ENCODE measurements around the gene LRRC42. TPM values are rescaled to one million over a fixed set of nuclear protein-coding genes. Genes with fewer than 3 reads are reported as not detected.

Gene LRRC42
- total RNA-seq (2014; rRNA removed; shearing (Covaris generic)) (41.8 and 42.0 TPM in 2 replicates), polyA plus RNA-seq (2016; fragmentation: Nextera tagmentation; extraction: Ambion mirVana) (44.6 and 46.9 TPM in 2 replicates)

DNA sequence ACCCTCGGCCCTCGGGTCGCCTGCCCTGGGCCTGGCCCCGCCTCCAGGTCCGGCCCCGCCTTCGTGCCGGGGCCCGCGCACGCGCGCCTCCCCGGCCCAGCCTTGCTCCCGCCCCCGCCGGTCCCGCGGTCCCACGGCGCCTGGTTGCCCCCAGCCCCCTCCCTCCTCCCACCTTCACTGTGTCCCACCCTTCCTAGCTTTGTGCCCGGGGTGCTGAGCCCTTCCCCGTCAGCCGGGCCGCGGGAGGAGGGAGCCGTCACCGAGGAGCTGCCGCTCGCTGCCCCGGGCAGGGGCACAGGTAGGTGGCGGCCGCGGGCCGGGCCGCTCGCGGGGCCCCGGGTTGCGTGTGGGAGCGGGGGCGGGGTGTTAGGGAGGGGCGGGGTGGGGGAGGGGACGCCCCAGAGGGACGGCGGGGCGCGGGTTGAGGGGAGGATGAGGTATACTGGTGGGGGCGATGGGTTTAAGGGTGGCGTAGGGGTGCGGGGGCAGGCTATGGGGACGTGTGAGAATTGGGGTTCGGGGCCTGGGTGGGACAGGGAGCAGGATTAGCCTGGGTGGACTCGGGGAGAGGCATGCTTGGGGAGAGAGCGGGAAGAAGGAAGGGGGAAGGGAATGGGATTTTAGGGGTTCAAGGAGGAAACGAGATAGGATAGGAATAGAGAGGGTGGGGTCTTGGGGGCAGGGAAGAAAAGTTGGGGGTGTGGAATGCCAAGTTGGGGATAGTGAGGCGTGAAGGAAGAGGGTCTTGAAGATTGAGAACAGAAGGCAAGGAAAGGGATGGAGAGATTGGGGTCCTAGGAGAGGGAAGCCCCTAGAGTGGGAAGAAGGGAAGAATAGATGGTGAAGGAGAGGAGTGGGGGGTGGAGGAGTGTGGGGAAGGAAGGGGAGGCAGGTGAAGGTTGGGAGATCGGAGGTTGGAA is at the start of gene LRRC42:
Gene LRRC42 (plus strand): TSS at position 99 of the 920 bp plus-strand sequence. CDS start 5,650 bp downstream, outside the sequence.
- Histone ChIP-seq H3K27me3 (replicated peaks; ENCODE audit: insufficient read depth) (no peaks in the 10 kb centered on the region), H3F3A (ENCODE audit: insufficient read depth) (no peaks in the 10 kb centered on the region), H3K4me2 (ENCODE audit: unreplicated experiment) (peak within 1 kb of the TSS; percentile 92), H3K9me2 (ENCODE audit: insufficient read depth) (peaks cover 6% of the 10 kb centered on the region; the same call in 1 of the 2 replicates), H3K4me1 (ENCODE audit: insufficient read depth) (peaks cover 25% of the 10 kb centered on the region), H3K36me3 (ENCODE audit: low read depth) (no peaks in the 10 kb centered on the region), H3K9ac (peak within 1 kb of the TSS; percentile 95), H2AFZ (peak within 1 kb of the TSS; percentile 98), H4K20me1 (ENCODE audit: insufficient read depth) (no peaks in the 10 kb centered on the region), H3K27ac (peak within 1 kb of the TSS; percentile 86), H3K4me3 (peak within 1 kb of the TSS; percentile 97), H3K79me2 (ENCODE audit: insufficient read depth) (peaks cover 92% of the 10 kb centered on the region), H3K9me3 (ENCODE audit: low read depth) (no peaks in the 10 kb centered on the region)
- DNase-seq, result peak; percentile 94
- 1 to 2% methylated on average over 16 to 55 of the region's 58 CpGs for WGBS, 2 experiments (ENCODE audit: low coverage in 1 of 2, low lambda C conversion rate in 2 of 2, missing lambda C conversion rate in 2 of 2)
- no peak for TF ChIP-seq EZH2 (IDR thresholded peaks at IDR 0.05; ENCODE audit: insufficient read depth, poor library complexity, severe bottlenecking)
- TF ChIP-seq EZH2phosphoT487 (IDR thresholded peaks at IDR 0.05; ENCODE audit: insufficient read depth, low read depth), result no peak
- in situ Hi-C loops (cut with MboI), result no loop called here

- peaks cover 33% of the 10 kb centered on the region for H3F3A ChIP-seq (ENCODE audit: insufficient read depth)
- WGBS, 2 experiments (ENCODE audit: low coverage in 1 of 2, low lambda C conversion rate in 2 of 2, missing lambda C conversion rate in 2 of 2), result 0 to 2% methylated on average over 2 of the region's 2 CpGs
- peak overlapping the region; percentile 82 for H3K27ac ChIP-seq
- no peaks in the 10 kb centered on the region for H4K20me1 ChIP-seq (ENCODE audit: insufficient read depth)
- no peaks in the 10 kb centered on the region for H3K79me2 ChIP-seq (ENCODE audit: insufficient read depth)
- peak overlapping the region; percentile 67 for H2AFZ ChIP-seq
- H3K9me2 ChIP-seq (ENCODE audit: insufficient read depth), result no peaks in the 10 kb centered on the region
- H3K4me2 ChIP-seq (ENCODE audit: unreplicated experiment), result peak overlapping the region; percentile 52
- TF ChIP-seq EZH2phosphoT487 (IDR thresholded peaks at IDR 0.05; ENCODE audit: insufficient read depth, low read depth) (no peak), EZH2 (IDR thresholded peaks at IDR 0.05; ENCODE audit: insufficient read depth, poor library complexity, severe bottlenecking) (no peak)
- no peaks in the 10 kb centered on the region for H3K27me3 ChIP-seq (replicated peaks; ENCODE audit: insufficient read depth)
- peaks cover 24% of the 10 kb centered on the region for H3K4me1 ChIP-seq (ENCODE audit: insufficient read depth)
- 0 out of 2 replicates have a peak overlapping the region, but pooled peaks have one; percentile 5 for H3K4me3 ChIP-seq
- peak overlapping the region; percentile 24 for H3K9ac ChIP-seq
- no peaks in the 10 kb centered on the region for H3K9me3 ChIP-seq (ENCODE audit: low read depth)
- no peaks in the 10 kb centered on the region for H3K36me3 ChIP-seq (ENCODE audit: low read depth)
- in situ Hi-C loops (cut with MboI), result no loop called here
- peak; percentile 91 for DNase-seq
These were observed 49.4 kb upstream of the LRRC42 start for GRCh38 chr1:53896635-53897229.

- in situ Hi-C loops (cut with MboI), result no loop called here
- H3K9me2 ChIP-seq (ENCODE audit: insufficient read depth), result no peaks in the 10 kb centered on the region
- H3K9ac ChIP-seq, result no peak overlapping the region
- DNase-seq, result no peak
- H3K4me3 ChIP-seq, result no peak overlapping the region
- H4K20me1 ChIP-seq (ENCODE audit: insufficient read depth), result no peaks in the 10 kb centered on the region
- peaks cover 33% of the 10 kb centered on the region for H3F3A ChIP-seq (ENCODE audit: insufficient read depth)
- no peaks in the 10 kb centered on the region for H3K79me2 ChIP-seq (ENCODE audit: insufficient read depth)
- H3K4me2 ChIP-seq (ENCODE audit: unreplicated experiment), result no peak overlapping the region
- H3K27me3 ChIP-seq (replicated peaks; ENCODE audit: insufficient read depth), result no peaks in the 10 kb centered on the region
- no peak overlapping the region for H2AFZ ChIP-seq
- no peak for TF ChIP-seq EZH2 (IDR thresholded peaks at IDR 0.05; ENCODE audit: insufficient read depth, poor library complexity, severe bottlenecking)
- TF ChIP-seq EZH2phosphoT487 (IDR thresholded peaks at IDR 0.05; ENCODE audit: insufficient read depth, low read depth), result no peak
- peaks cover 24% of the 10 kb centered on the region for H3K4me1 ChIP-seq (ENCODE audit: insufficient read depth)
- H3K9me3 ChIP-seq (ENCODE audit: low read depth), result no peaks in the 10 kb centered on the region
- H3K27ac ChIP-seq, result no peak overlapping the region
- WGBS, 2 experiments (ENCODE audit: low coverage in 1 of 2, low lambda C conversion rate in 2 of 2, missing lambda C conversion rate in 2 of 2), result 6 to 12% methylated on average over 2 of the region's 2 CpGs
- H3K36me3 ChIP-seq (ENCODE audit: low read depth), result no peaks in the 10 kb centered on the region
These were observed 46.9 kb upstream of the LRRC42 start for GRCh38 chr1:53899206-53899628.

- no peak for DNase-seq
- Histone ChIP-seq H3K9ac (no peak overlapping the region), H3K27me3 (replicated peaks; ENCODE audit: insufficient read depth) (no peaks in the 10 kb centered on the region), H3K36me3 (ENCODE audit: low read depth) (no peaks in the 10 kb centered on the region), H3K9me3 (ENCODE audit: low read depth) (no peaks in the 10 kb centered on the region), H3K4me1 (ENCODE audit: insufficient read depth) (peaks cover 24% of the 10 kb centered on the region), H3K4me3 (no peak overlapping the region), H3K9me2 (ENCODE audit: insufficient read depth) (no peaks in the 10 kb centered on the region), H3K79me2 (ENCODE audit: insufficient read depth) (no peaks in the 10 kb centered on the region), H3K4me2 (ENCODE audit: unreplicated experiment) (no peak overlapping the region), H3K27ac (no peak overlapping the region), H3F3A (ENCODE audit: insufficient read depth) (peaks cover 33% of the 10 kb centered on the region), H4K20me1 (ENCODE audit: insufficient read depth) (no peaks in the 10 kb centered on the region), H2AFZ (no peak overlapping the region)
- WGBS, 2 experiments (ENCODE audit: low coverage in 1 of 2, low lambda C conversion rate in 2 of 2, missing lambda C conversion rate in 2 of 2), result 78 to 88% methylated on average over 3 of the region's 3 CpGs
- in situ Hi-C loops (cut with MboI), result no loop called here
- TF ChIP-seq EZH2phosphoT487 (IDR thresholded peaks at IDR 0.05; ENCODE audit: insufficient read depth, low read depth) (no peak), EZH2 (IDR thresholded peaks at IDR 0.05; ENCODE audit: insufficient read depth, poor library complexity, severe bottlenecking) (no peak)
These were observed 46.4 kb upstream of the LRRC42 start for GRCh38 chr1:53899708-53900107.
